Mesenchymal stem cell (in vitro differentiated cells and primary cell): Measurements from ENCODE around the gene GALNT10.
A peak's percentile ranks its signal among the peaks of the same experiment; 100 is the strongest.

Experiments
- DNase-seq: peaks from one replicate; pipeline ENCODE4 v3.0.0-alpha.2; 2013
- H2AFZ ChIP-seq: one replicate; pipeline ENCODE4 v1.6.1; 2013; ENCODE audit warnings: low read depth, mild to moderate bottlenecking, control low read depth, inconsistent platforms, low read length, moderate library complexity
- H2AK5ac ChIP-seq: 2 replicates; pipeline ENCODE4 v1.6.1; 2013; ENCODE audit warnings: low read length, moderate library complexity, mild to moderate bottlenecking, inconsistent platforms; ENCODE audit not compliant: severe bottlenecking
- H2BK120ac ChIP-seq: one replicate; pipeline ENCODE4 v1.6.1; 2013; ENCODE audit warnings: low read depth, mild to moderate bottlenecking, inconsistent platforms, low read length, moderate library complexity
- H2BK12ac ChIP-seq, 2 experiments: one replicate each; pipeline ENCODE4 v1.6.1; 2013; ENCODE audit warnings: inconsistent platforms in 2 of 2, low read length in 2 of 2, mild to moderate bottlenecking in 2 of 2, moderate library complexity in 2 of 2, control low read depth in 1 of 2
- H2BK15ac ChIP-seq: one replicate; pipeline ENCODE4 v1.6.1; 2013; ENCODE audit warnings: mild to moderate bottlenecking, low read depth, inconsistent platforms; ENCODE audit not compliant: poor library complexity, severe bottlenecking
- H2BK5ac ChIP-seq: 2 replicates; pipeline ENCODE4 v1.6.1; 2013; ENCODE audit warnings: low read depth, mild to moderate bottlenecking, low read length, control low read depth, inconsistent platforms; ENCODE audit not compliant: poor library complexity, severe bottlenecking
- H3K14ac ChIP-seq, 2 experiments: one replicate each; pipeline ENCODE4 v1.6.1; 2013; ENCODE audit warnings: inconsistent platforms in 2 of 2, low read length in 2 of 2, control low read depth in 1 of 2, mild to moderate bottlenecking in 1 of 2, moderate library complexity in 1 of 2
- H3K18ac ChIP-seq, 2 experiments: one replicate each; pipeline ENCODE4 v1.6.1; 2013; ENCODE audit warnings: inconsistent platforms in 2 of 2, low read length in 2 of 2, control low read depth in 1 of 2, low read depth in 1 of 2, mild to moderate bottlenecking in 1 of 2
- H3K23ac ChIP-seq, 2 experiments: one replicate each; pipeline ENCODE4 v1.6.1; 2013; ENCODE audit warnings: inconsistent platforms in 2 of 2, low read length in 2 of 2, mild to moderate bottlenecking in 2 of 2, moderate library complexity in 2 of 2, control low read depth in 1 of 2
- H3K27ac ChIP-seq: 2 replicates; pipeline ENCODE4 v1.5.1; 2013; ENCODE audit warnings: mild to moderate bottlenecking, moderate library complexity, low read length, control low read depth, inconsistent platforms; ENCODE audit not compliant: poor library complexity, severe bottlenecking
- H3K27me3 ChIP-seq, 2 experiments: 2 replicates each; pipeline versions ENCODE4 v1.6.1 to v1.7.0; 2013; ENCODE audit warnings: low read length in 2 of 2, mild to moderate bottlenecking in 2 of 2, moderate library complexity in 2 of 2, control low read depth in 1 of 2, inconsistent platforms in 1 of 2; ENCODE audit not compliant: control insufficient read depth in 1 of 2, insufficient read depth in 1 of 2
- H3K36me3 ChIP-seq, 2 experiments: 2 replicates each; pipeline versions ENCODE4 v1.6.1 to v1.7.0; 2013; ENCODE audit warnings: low read length in 2 of 2, control low read depth in 1 of 2, inconsistent platforms in 1 of 2, low read depth in 1 of 2, mild to moderate bottlenecking in 1 of 2; ENCODE audit not compliant: insufficient read depth in 2 of 2, control insufficient read depth in 1 of 2
- H3K4ac ChIP-seq, 2 experiments: one replicate each; pipeline ENCODE4 v1.6.1; 2013; ENCODE audit warnings: inconsistent platforms in 2 of 2, low read length in 2 of 2, mild to moderate bottlenecking in 2 of 2, moderate library complexity in 2 of 2, control low read depth in 1 of 2, low read depth in 1 of 2
- H3K4me1 ChIP-seq: 2 replicates; pipeline ENCODE4 v1.6.1; 2013; ENCODE audit warnings: low read depth, low read length, control low read depth; ENCODE audit not compliant: control insufficient read depth, insufficient read depth
- H3K4me2 ChIP-seq: 2 replicates; pipeline ENCODE4 v1.6.1; 2013; ENCODE audit warnings: low read length, mild to moderate bottlenecking, inconsistent platforms; ENCODE audit not compliant: poor library complexity, severe bottlenecking
- H3K4me3 ChIP-seq, 2 experiments: 2 replicates each; pipeline versions ENCODE4 v1.5.1 to v1.7.0; 2013; ENCODE audit warnings: low read length in 2 of 2, mild to moderate bottlenecking in 2 of 2, control low read depth in 1 of 2, low read depth in 1 of 2; ENCODE audit not compliant: insufficient read depth in 1 of 2
- H3K79me1 ChIP-seq: replicated peaks from 2 replicates; pipeline ENCODE4 v1.6.1; 2013; ENCODE audit warnings: mild to moderate bottlenecking, control low read depth, low read length, inconsistent platforms; ENCODE audit not compliant: poor library complexity, severe bottlenecking
- H3K9ac ChIP-seq: 2 replicates; pipeline ENCODE4 v1.7.0; 2013; ENCODE audit warnings: mild to moderate bottlenecking, low read length, moderate library complexity
- H3K9me3 ChIP-seq: 2 replicates; pipeline ENCODE4 v1.7.0; 2013; ENCODE audit warnings: mild to moderate bottlenecking, low read length; ENCODE audit not compliant: control insufficient read depth
- H4K8ac ChIP-seq: one replicate; pipeline ENCODE4 v1.6.1; 2013; ENCODE audit warnings: inconsistent platforms, mild to moderate bottlenecking, low read length, moderate library complexity
- H4K91ac ChIP-seq: one replicate; pipeline ENCODE4 v1.6.1; 2013; ENCODE audit warnings: mild to moderate bottlenecking, low read length, inconsistent platforms
- WGBS: methylation state at CpG from one replicate; pipeline ENCODE4 v1.1.7; 2013; ENCODE audit warnings: mixed read lengths; 5-methylcytosine and 5-hydroxymethylcytosine counted together

Gene GALNT10

DNA sequence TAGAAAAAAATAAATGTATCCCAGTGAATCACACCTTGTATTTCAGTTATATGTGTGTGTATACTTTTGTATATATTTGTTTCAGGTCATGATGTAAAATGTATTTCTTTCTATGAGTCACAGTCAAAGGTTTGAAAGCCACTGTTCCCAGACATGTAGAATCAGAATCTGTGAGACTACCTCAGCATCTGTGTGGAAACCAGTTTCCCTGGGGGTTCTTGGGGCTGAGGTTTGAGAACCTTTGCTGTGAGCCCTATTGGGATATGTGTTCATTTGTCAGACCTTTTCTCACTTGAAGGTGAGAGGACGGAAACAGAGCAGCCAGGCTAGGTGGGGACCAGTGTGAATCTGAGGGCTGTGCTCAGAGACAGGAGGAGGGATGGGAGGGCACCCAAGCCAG, 176.6 kb downstream of the GALNT10 start:
- no peaks in the 10 kb centered on the region for H3K36me3 ChIP-seq
- H3K9me3 ChIP-seq, result no peaks in the 10 kb centered on the region
- peak overlapping the region; percentile 68 for H2BK120ac ChIP-seq
- H2AK5ac ChIP-seq, result peak overlapping the region; percentile 98
- H2BK15ac ChIP-seq, result no peak overlapping the region
- peak overlapping the region; percentile 47 for H4K8ac ChIP-seq
- no peak overlapping the region for H3K14ac ChIP-seq
- H2AFZ ChIP-seq, result no peak overlapping the region
- peak overlapping the region in 1 of 2 experiments; percentile 94 for H3K4ac ChIP-seq
- H3K27ac ChIP-seq, result peak overlapping the region; percentile 95
- H3K4me3 ChIP-seq, result no peak overlapping the region
- DNase-seq, result peak; percentile 68
- H3K23ac ChIP-seq, result no peak overlapping the region
- peak overlapping the region; percentile 93 for H2BK5ac ChIP-seq
- H3K18ac ChIP-seq, result peak overlapping the region; percentile 62 to 93
- peak overlapping the region; percentile 68 for H3K9ac ChIP-seq
- H2BK12ac ChIP-seq, result peak overlapping the region; percentile 42 to 94
- H3K27me3 ChIP-seq, result no peaks in the 10 kb centered on the region
- H3K4me2 ChIP-seq, result no peak overlapping the region
- H3K4me1 ChIP-seq, result peaks cover 23% of the 10 kb centered on the region
- peak overlapping the region; percentile 89 for H4K91ac ChIP-seq
- H3K79me1 ChIP-seq, result peaks cover 5% of the 10 kb centered on the region
- 95% methylated on average over 1 of the region's 1 CpG for WGBS

DNA sequence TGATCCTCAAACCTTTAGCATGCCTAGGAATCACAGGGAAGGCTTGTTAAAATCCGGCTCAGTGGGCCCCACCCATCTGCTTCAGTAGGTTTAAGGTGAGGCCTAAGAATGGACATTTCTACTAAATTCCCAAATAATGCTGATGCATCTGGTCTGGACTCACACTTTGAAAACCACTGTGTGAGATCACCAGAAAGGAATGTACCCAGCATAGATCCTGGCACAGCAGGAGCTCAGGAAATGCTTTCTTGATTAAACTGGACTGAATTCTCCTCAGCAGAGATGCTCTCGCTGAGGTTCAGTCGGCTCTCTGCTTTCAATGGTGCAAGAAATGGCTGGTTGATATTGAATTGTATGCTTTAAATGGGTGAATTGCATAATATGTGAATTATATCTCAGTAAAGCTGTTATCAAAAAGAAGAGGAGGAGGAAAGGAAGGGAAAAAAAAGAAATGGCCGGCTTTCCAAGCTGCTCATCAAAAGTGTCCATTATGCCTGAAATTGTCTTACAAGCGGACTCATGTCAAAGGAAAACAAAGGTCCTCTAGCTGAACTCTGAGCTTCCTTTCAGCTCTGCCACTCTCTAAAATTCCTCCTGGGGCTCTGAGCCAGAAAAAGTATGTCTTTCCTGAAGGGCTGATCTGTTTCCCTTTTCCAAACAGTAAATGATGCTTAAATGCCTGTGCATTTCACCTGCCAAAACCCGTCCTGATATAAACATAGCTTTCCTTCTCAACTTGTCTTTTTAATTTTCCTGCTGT, 177.7 kb downstream of the GALNT10 start:
- Histone ChIP-seq H3K4me2 (no peak overlapping the region), H3K23ac (no peak overlapping the region), H3K27ac (peak overlapping the region; percentile 95), H4K91ac (no peak overlapping the region), H2BK5ac (peak overlapping the region; percentile 93), H3K27me3 (no peaks in the 10 kb centered on the region), H2AK5ac (peak overlapping the region; percentile 72), H3K9me3 (no peaks in the 10 kb centered on the region), H2BK15ac (no peak overlapping the region), H3K4ac (no peak overlapping the region), H2BK12ac (peak overlapping the region in 1 of 2 experiments; percentile 37), H3K14ac (no peak overlapping the region), H3K79me1 (peaks cover 11% of the 10 kb centered on the region), H3K18ac (no peak overlapping the region), H3K9ac (peak overlapping the region; percentile 68), H3K36me3 (peaks cover 0 to 3% of the 10 kb centered on the region in 2 experiments), H3K4me3 (no peak overlapping the region), H4K8ac (no peak overlapping the region), H2BK120ac (no peak overlapping the region), H2AFZ (no peak overlapping the region), H3K4me1 (peaks cover 25% of the 10 kb centered on the region)
- WGBS, result 7% methylated on average over 6 of the region's 6 CpGs
- DNase-seq, result peak; percentile 83

DNA sequence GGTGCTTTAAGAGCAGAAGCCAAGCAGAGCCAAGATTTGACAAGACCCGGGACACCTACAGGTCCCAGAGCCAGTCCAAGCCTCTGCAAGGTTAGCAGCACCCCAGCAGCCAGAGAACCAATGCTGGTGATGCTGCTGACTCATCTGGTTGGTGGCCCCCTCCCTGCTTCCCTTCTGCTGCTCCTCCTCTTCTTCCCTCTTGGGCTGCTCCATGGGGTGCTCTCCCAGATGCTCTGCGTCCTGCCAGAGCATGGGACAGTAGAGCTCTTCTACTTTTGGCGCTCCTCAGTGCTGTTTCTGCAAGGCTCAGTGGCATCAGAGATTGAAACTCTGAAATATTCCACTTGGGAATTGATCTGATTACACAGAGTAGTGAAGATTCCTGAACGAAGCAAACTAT, 179.1 kb downstream of the GALNT10 start:
- no peak overlapping the region for H3K4me3 ChIP-seq
- peak overlapping the region; percentile 30 for H4K91ac ChIP-seq
- no peak overlapping the region for H2AFZ ChIP-seq
- no peak overlapping the region for H2BK15ac ChIP-seq
- H2BK120ac ChIP-seq, result no peak overlapping the region
- H3K79me1 ChIP-seq, result peaks cover 8% of the 10 kb centered on the region
- H3K4me2 ChIP-seq, result no peak overlapping the region
- peak overlapping the region; percentile 95 for H3K27ac ChIP-seq
- H3K4me1 ChIP-seq, result peaks cover 23% of the 10 kb centered on the region
- H3K23ac ChIP-seq, result peak overlapping the region in 1 of 2 experiments; percentile 9
- no peak overlapping the region for H3K14ac ChIP-seq
- H2BK5ac ChIP-seq, result peak overlapping the region; percentile 21
- no peak overlapping the region for H3K4ac ChIP-seq
- H3K9ac ChIP-seq, result no peak overlapping the region
- H4K8ac ChIP-seq, result no peak overlapping the region
- DNase-seq, result peak; percentile 32
- peak overlapping the region; percentile 86 for H2AK5ac ChIP-seq
- no peaks in the 10 kb centered on the region for H3K9me3 ChIP-seq
- peaks cover 0 to 5% of the 10 kb centered on the region in 2 experiments for H3K36me3 ChIP-seq
- peak overlapping the region; percentile 3 to 31 for H3K18ac ChIP-seq
- H3K27me3 ChIP-seq, result no peaks in the 10 kb centered on the region
- H2BK12ac ChIP-seq, result peak overlapping the region; percentile 4 to 87
- WGBS, result 87% methylated on average over 4 of the region's 4 CpGs

DNA sequence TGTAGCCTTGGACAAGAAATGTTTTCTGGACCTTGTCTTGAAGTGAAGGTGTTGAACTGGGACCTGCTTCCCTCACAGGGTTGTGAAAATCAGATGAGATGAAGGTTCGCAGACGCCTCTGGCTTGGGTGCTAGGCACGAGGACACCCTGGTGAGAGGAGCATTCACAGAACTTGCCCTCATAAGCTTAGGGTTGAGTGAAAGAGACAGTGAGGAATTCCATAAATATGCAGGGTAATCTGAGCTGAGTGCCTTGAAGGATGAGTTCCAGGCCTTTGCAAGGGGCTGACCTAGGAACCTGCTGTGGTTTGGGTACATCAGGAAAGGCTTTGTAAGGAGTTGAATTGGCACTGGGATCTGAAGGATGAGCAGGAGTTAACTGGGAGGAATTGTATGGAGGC, 179.6 kb downstream of the GALNT10 start:
- Histone ChIP-seq H4K91ac (peak overlapping the region; percentile 13), H4K8ac (peak overlapping the region; percentile 9), H3K4me1 (peaks cover 23% of the 10 kb centered on the region), H2BK120ac (no peak overlapping the region), H3K9me3 (no peaks in the 10 kb centered on the region), H2BK12ac (peak overlapping the region; percentile 45 to 75), H2AFZ (no peak overlapping the region), H3K79me1 (peaks cover 8% of the 10 kb centered on the region), H3K36me3 (peaks cover 0 to 5% of the 10 kb centered on the region in 2 experiments), H3K14ac (no peak overlapping the region), H3K27ac (peak overlapping the region; percentile 95), H3K23ac (no peak overlapping the region), H3K18ac (peak overlapping the region; percentile 3 to 55), H3K4me3 (no peak overlapping the region), H2AK5ac (peak overlapping the region; percentile 75), H3K4ac (no peak overlapping the region), H2BK5ac (no peak overlapping the region), H2BK15ac (no peak overlapping the region), H3K27me3 (no peaks in the 10 kb centered on the region), H3K4me2 (no peak overlapping the region), H3K9ac (no peak overlapping the region)
- 71% methylated on average over 3 of the region's 3 CpGs for WGBS
- peak; percentile 46 for DNase-seq
